BLaER1 (cell line): ENCODE results near the gene ARMH4.
"Not testable (repeated sequence)": the region's sequence is repeated elsewhere in the genome, so short reads cannot be mapped to it uniquely, and the experiment has no call there.

Experiments used
- H3K27ac ChIP-seq: shearing (Covaris generic); formaldehyde crosslinking; 2 replicates; pipeline ENCODE4 v1.8.1; 2022
- H3K27me3 ChIP-seq: shearing (Covaris generic); formaldehyde crosslinking; 2 replicates; pipeline ENCODE4 v1.8.1; 2022
- H3K36me3 ChIP-seq: shearing (Covaris generic); formaldehyde crosslinking; 2 replicates; pipeline ENCODE4 v1.8.1; 2022
- H3K4me1 ChIP-seq: shearing (Covaris generic); formaldehyde crosslinking; 2 replicates; pipeline ENCODE4 v1.8.1; 2022
- H3K4me2 ChIP-seq: shearing (Covaris generic); formaldehyde crosslinking; 2 replicates; pipeline ENCODE4 v1.8.1; 2022
- H3K4me3 ChIP-seq: shearing (Covaris generic); formaldehyde crosslinking; 2 replicates; pipeline ENCODE4 v1.8.1; 2022
- H3K9ac ChIP-seq: shearing (Covaris generic); formaldehyde crosslinking; 2 replicates; pipeline ENCODE4 v1.8.1; 2022
- H3K9me3 ChIP-seq: shearing (Covaris generic); formaldehyde crosslinking; 2 replicates; pipeline ENCODE4 v1.8.1; 2022
- H4K20me1 ChIP-seq: shearing (Covaris generic); formaldehyde crosslinking; 2 replicates; pipeline ENCODE4 v1.8.1; 2022
- Cebpa-rat ChIP-seq: shearing (Covaris generic); IDR thresholded peaks from 2 replicates; pipeline ENCODE4 v1.8.1; 2022

The ARMH4 gene

DNA sequence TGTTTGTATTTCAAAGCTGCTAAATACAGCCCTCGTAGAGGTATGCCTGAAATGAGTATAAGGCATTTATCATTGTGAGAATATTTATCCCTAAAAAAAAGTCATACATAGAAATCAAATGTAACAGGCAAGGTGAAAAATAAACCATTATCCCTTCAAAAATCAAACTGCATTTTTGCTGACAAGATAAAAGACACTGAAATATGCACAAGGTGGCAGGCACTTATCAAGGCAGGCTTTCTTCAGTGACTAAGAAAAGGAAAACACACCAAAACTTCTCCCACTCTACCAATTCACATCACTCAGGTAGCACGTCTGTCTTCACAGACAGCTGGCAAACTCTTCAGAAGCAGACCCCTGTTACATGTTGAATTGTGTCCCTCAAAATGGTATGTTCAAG lies 23.6 kb downstream of the ARMH4 start:
- Histone ChIP-seq H3K27me3 (no peaks in the 10 kb centered on the region), H3K9me3 (peaks cover 29% of the 10 kb centered on the region), H3K9ac (no peak overlapping the region), H4K20me1 (no peaks in the 10 kb centered on the region), H3K4me2 (no peak overlapping the region), H3K4me1 (no peaks in the 10 kb centered on the region), H3K4me3 (no peak overlapping the region), H3K27ac (no peak overlapping the region), H3K36me3 (peaks cover 4% of the 10 kb centered on the region; the same call in 1 of the 2 replicates)
- no peak for TF ChIP-seq Cebpa-rat

DNA sequence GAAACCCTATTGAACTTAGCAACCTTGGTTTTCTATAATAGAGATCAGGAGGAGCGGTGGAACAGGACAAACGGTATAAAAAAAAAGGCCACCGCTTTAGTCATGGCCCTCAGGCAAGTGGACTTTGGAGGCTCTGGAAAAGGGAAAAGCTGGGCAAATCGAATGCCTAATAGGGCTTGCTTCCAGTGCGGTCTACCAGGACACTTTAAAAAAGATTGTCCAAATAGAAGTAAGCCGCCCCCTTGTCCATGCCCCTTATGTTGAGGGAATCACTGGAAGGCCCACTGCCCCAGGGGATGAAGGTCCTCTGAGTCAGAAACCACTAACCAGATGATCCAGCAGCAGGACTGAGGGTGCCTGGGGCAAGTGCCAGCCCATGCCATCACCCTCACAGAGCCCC lies 29.5 kb downstream of the ARMH4 start:
- not testable (repeated sequence) for H3K4me1 ChIP-seq, H3K9ac ChIP-seq, H4K20me1 ChIP-seq, H3K4me3 ChIP-seq, H3K27me3 ChIP-seq, H3K36me3 ChIP-seq, H3K27ac ChIP-seq, H3K4me2 ChIP-seq
- H3K9me3 ChIP-seq, result peaks cover 29% of the 10 kb centered on the region

- H3K9ac ChIP-seq, result no peak overlapping the region
- no peak overlapping the region for H3K4me3 ChIP-seq
- TF ChIP-seq Cebpa-rat, result no peak
- H3K27ac ChIP-seq, result no peak overlapping the region
- no peaks in the 10 kb centered on the region for H3K4me1 ChIP-seq
- no peaks in the 10 kb centered on the region for H4K20me1 ChIP-seq
- H3K27me3 ChIP-seq, result no peaks in the 10 kb centered on the region
- peaks cover 24% of the 10 kb centered on the region for H3K9me3 ChIP-seq
- peaks cover 4% of the 10 kb centered on the region; the same call in 1 of the 2 replicates for H3K36me3 ChIP-seq
- no peak overlapping the region for H3K4me2 ChIP-seq
Measured at GRCh38 chr14:58121530-58122186, 30.4 kb downstream of the ARMH4 start.

GRCh38 chr14:58119381-58119780 lies 32.6 kb downstream of the ARMH4 start:
- H3K4me1 ChIP-seq, result no peaks in the 10 kb centered on the region
- TF ChIP-seq Cebpa-rat, result no peak
- H3K36me3 ChIP-seq, result no peaks in the 10 kb centered on the region

GRCh38 chr14:58118097-58118815 lies 33.8 kb downstream of the ARMH4 start:
- no peak overlapping the region for H3K27ac ChIP-seq
- H3K9ac ChIP-seq, result no peak overlapping the region
- no peaks in the 10 kb centered on the region for H3K9me3 ChIP-seq
- H3K4me1 ChIP-seq, result no peaks in the 10 kb centered on the region
- no peak for TF ChIP-seq Cebpa-rat
- no peaks in the 10 kb centered on the region for H3K27me3 ChIP-seq
- no peaks in the 10 kb centered on the region for H3K36me3 ChIP-seq
- no peak overlapping the region for H3K4me2 ChIP-seq
- H4K20me1 ChIP-seq, result no peaks in the 10 kb centered on the region
- H3K4me3 ChIP-seq, result no peak overlapping the region

More at GRCh38 chr14:58119381-58119780, 32.6 kb downstream of the ARMH4 start:
- no peak overlapping the region for H3K4me2 ChIP-seq
- H3K27ac ChIP-seq, result no peak overlapping the region
- no peak overlapping the region for H3K4me3 ChIP-seq
- H3K9ac ChIP-seq, result no peak overlapping the region
- 0 out of 2 replicates have a peak, but pooled peaks cover under 1% of the 10 kb centered on the region for H3K9me3 ChIP-seq
- H3K27me3 ChIP-seq, result no peaks in the 10 kb centered on the region
- H4K20me1 ChIP-seq, result no peaks in the 10 kb centered on the region

- Histone ChIP-seq H4K20me1 (no peaks in the 10 kb centered on the region), H3K36me3 (no peaks in the 10 kb centered on the region), H3K9ac (no peak overlapping the region)
Measured at GRCh38 chr14:58109744-58110143, 42.3 kb downstream of the ARMH4 start.

GRCh38 chr14:58108717-58109116 lies 43.3 kb downstream of the ARMH4 start:
- Histone ChIP-seq H3K9ac (no peak overlapping the region), H3K4me2 (no peak overlapping the region), H3K9me3 (no peaks in the 10 kb centered on the region), H3K27ac (no peak overlapping the region), H3K36me3 (no peaks in the 10 kb centered on the region), H3K4me1 (no peaks in the 10 kb centered on the region), H3K4me3 (no peak overlapping the region), H4K20me1 (no peaks in the 10 kb centered on the region), H3K27me3 (no peaks in the 10 kb centered on the region)
- no peak for TF ChIP-seq Cebpa-rat

More at GRCh38 chr14:58109744-58110143, 42.3 kb downstream of the ARMH4 start:
- no peaks in the 10 kb centered on the region for H3K4me1 ChIP-seq
- no peak overlapping the region for H3K27ac ChIP-seq
- no peaks in the 10 kb centered on the region for H3K9me3 ChIP-seq
- no peaks in the 10 kb centered on the region for H3K27me3 ChIP-seq
- no peak overlapping the region for H3K4me3 ChIP-seq
- H3K4me2 ChIP-seq, result no peak overlapping the region
- TF ChIP-seq Cebpa-rat, result no peak

- H3K27me3 ChIP-seq, result no peaks in the 10 kb centered on the region
- H4K20me1 ChIP-seq, result no peaks in the 10 kb centered on the region
- TF ChIP-seq Cebpa-rat, result no peak
- H3K9me3 ChIP-seq, result no peaks in the 10 kb centered on the region
- no peaks in the 10 kb centered on the region for H3K4me1 ChIP-seq
- H3K36me3 ChIP-seq, result no peaks in the 10 kb centered on the region
- H3K9ac ChIP-seq, result no peak overlapping the region
- H3K27ac ChIP-seq, result no peak overlapping the region
- no peak overlapping the region for H3K4me3 ChIP-seq
- no peak overlapping the region for H3K4me2 ChIP-seq
Measured at GRCh38 chr14:58107947-58108552, 44.0 kb downstream of the ARMH4 start.

DNA sequence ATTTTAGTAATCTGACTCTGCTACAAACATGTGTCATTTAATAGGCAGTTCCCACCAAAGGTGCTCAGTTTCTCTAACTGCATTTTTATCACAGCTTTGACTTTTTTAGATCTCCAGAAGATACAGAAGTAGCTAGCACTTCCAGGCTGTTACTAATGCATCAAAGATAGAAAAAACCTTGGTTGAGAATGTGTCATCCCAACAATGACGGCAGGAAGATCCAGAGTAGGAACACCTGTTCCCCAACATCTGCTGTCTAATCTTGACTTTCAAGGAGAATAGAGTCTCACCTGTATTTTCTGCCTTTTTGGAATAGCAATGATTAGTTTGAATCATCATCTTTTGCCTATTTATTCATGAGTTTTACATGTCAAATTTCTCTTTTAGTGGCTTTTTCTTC lies 45.0 kb downstream of the ARMH4 start:
- Histone ChIP-seq H3K27me3 (no peaks in the 10 kb centered on the region), H3K36me3 (no peaks in the 10 kb centered on the region), H3K4me1 (no peaks in the 10 kb centered on the region), H3K9ac (no peak overlapping the region), H3K4me3 (no peak overlapping the region), H3K9me3 (no peaks in the 10 kb centered on the region), H3K27ac (no peak overlapping the region), H3K4me2 (no peak overlapping the region), H4K20me1 (no peaks in the 10 kb centered on the region)
- TF ChIP-seq Cebpa-rat, result no peak

- Histone ChIP-seq H3K27ac (no peak overlapping the region), H3K36me3 (no peaks in the 10 kb centered on the region), H3K9ac (no peak overlapping the region), H3K9me3 (no peaks in the 10 kb centered on the region), H3K4me1 (no peaks in the 10 kb centered on the region), H3K27me3 (no peaks in the 10 kb centered on the region), H3K4me2 (no peak overlapping the region), H4K20me1 (no peaks in the 10 kb centered on the region), H3K4me3 (no peak overlapping the region)
- TF ChIP-seq Cebpa-rat, result no peak
Measured at GRCh38 chr14:58106446-58106845, 45.6 kb downstream of the ARMH4 start.
